ENCODE data around the gene CALML6. TPM values are rescaled to one million over a fixed set of nuclear protein-coding genes. Genes with fewer than 3 reads are reported as not detected.
A peak's percentile ranks its signal among the peaks of the same experiment; 100 is the strongest.

CALML6 gene
- polyA plus RNA-seq, 3 donors, result 0.24 TPM; not detected in 2

DNA sequence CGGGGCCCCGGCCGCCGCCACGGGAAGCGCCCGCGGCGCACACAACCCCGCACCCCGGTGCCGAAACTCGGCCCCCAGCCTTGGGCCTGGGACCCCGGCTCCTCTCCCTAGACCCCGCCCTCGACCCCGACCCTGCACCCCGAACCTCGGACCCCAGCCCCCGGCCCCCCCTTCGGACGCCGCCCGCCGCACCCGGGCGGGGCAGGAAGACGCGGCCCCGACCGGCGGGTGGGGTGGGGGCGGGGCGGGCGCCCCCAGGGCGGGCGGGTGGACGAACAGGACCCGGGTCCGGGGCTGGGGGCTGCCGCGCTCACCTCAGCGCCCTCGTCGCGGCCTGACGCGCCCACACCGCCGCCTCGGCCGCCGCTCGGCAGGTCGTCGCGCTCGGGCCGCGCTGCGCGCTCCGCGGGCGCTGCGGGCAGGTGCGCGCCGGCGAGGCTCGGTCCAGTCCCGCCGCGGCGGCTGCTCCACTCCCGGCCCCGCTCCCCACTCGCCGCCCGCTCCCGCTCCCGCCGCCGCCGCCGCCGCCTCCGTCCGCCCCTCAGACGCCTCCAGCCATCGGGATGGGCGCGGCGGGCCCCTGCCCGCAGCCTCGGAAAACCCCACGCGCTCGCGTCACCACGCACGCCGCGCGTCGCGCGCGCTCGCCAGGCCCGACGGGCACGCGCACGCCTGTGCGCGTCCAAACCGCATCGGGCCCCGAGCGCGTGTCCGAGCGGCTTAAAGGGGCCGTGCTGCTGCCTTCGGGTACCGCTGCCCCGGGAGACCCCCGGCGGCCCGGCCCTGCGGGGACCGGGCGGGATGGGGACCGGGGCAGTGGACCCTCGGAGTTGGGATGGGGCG is 24.3 kb upstream of the CALML6 start, which contains the start of gene GNB1:
GNB1 (minus strand) TSS at position 582 of the 843 bp plus-strand sequence. CDS start 65,634 bp downstream, outside the sequence.
- WGBS (ENCODE audit: insufficient coverage), result under 1% methylated on average over 130 of the region's 137 CpGs
- Mint-ChIP-seq H3K4me3 (peak within 1 kb of the TSS; percentile 87 to 89), H3K4me1 (peaks cover 53% of the 10 kb centered on the region)

More for the DNA sequence above, 24.3 kb upstream of the CALML6 start, which contains the start of gene GNB1:
- Histone ChIP-seq H2AFZ (ENCODE audit: insufficient read depth, low read depth, low read length, poor library complexity, severe bottlenecking) (peak within 1 kb of the TSS; percentile 86), H3K4me2 (replicated peaks; ENCODE audit: extremely low read depth, low read length, poor library complexity, severe bottlenecking) (peak within 1 kb of the TSS; percentile 93), H3K27ac (ENCODE audit: low read depth in 1 of 2, low read length in 2 of 2) (peak within 1 kb of the TSS; percentile 76 to 91), H3K4me3 (replicated peaks in 1 of 3; ENCODE audit: low read depth in 2 of 3, low read length in 3 of 3) (peak within 1 kb of the TSS; percentile 76 to 98 (median 89)), H4K20me1 (ENCODE audit: insufficient read depth, low read length) (peaks cover 54% of the 10 kb centered on the region), H3K36me3 (replicated peaks in 1 of 2; ENCODE audit: control insufficient read depth in 1 of 2, insufficient read depth in 2 of 2, low read length in 2 of 2) (no peaks in the 10 kb centered on the region), H3K9ac (ENCODE audit: insufficient read depth, low read length, poor library complexity, severe bottlenecking) (peak within 1 kb of the TSS; percentile 93), H3K27me3 (ENCODE audit: control insufficient read depth in 2 of 2, insufficient read depth in 2 of 2, low read length in 2 of 2) (peaks cover 0 to 6% of the 10 kb centered on the region in 2 donors), H3K4me1 (ENCODE audit: control insufficient read depth in 1 of 2, insufficient read depth in 2 of 2, low read length in 2 of 2) (peaks cover 34 to 45% of the 10 kb centered on the region in 2 donors), H3K79me2 (ENCODE audit: insufficient read depth, low read length) (peaks cover 65% of the 10 kb centered on the region), H3K9me3 (replicated peaks in 1 of 2; ENCODE audit: control insufficient read depth in 1 of 2, insufficient read depth in 1 of 2, low read length in 2 of 2) (no peaks in the 10 kb centered on the region)
- TF ChIP-seq, protein P1, sequence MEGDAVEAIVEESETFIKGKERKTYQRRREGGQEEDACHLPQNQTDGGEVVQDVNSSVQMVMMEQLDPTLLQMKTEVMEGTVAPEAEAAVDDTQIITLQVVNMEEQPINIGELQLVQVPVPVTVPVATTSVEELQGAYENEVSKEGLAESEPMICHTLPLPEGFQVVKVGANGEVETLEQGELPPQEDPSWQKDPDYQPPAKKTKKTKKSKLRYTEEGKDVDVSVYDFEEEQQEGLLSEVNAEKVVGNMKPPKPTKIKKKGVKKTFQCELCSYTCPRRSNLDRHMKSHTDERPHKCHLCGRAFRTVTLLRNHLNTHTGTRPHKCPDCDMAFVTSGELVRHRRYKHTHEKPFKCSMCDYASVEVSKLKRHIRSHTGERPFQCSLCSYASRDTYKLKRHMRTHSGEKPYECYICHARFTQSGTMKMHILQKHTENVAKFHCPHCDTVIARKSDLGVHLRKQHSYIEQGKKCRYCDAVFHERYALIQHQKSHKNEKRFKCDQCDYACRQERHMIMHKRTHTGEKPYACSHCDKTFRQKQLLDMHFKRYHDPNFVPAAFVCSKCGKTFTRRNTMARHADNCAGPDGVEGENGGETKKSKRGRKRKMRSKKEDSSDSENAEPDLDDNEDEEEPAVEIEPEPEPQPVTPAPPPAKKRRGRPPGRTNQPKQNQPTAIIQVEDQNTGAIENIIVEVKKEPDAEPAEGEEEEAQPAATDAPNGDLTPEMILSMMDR (IDR thresholded peaks at IDR 0.05), result no peak
- peak within 1 kb of the TSS; percentile 83 to 93 (median 88) for H3K27ac Mint-ChIP-seq
- H3K36me3 Mint-ChIP-seq, result peaks cover 3 to 8% of the 10 kb centered on the region in 2 donors
- peaks cover 0 to 2% (median 0%) of the 10 kb centered on the region in 7 donors for H3K9me3 Mint-ChIP-seq
- peak; percentile 85 to 92 (median 89) for DNase-seq
- intact Hi-C loops (cut with micrococcal nuclease), result loop anchor here (5.0 to 10.0 kb wide), 4 partner anchors 33 to 113 kb away; partner anchors contain the start of gene NADK (in 1 of the 2)
- H3K27me3 Mint-ChIP-seq (ENCODE audit: low read depth in 3 of 3), result peaks cover 9 to 18% (median 16%) of the 10 kb centered on the region in 3 donors

Data from CD14-positive monocyte (primary cell).